Erythroblast (primary cell): ENCODE results near the gene LAPTM5.

Experiments
- GATA1 ChIP-seq: IDR thresholded peaks from 2 replicates; pipeline ENCODE4 v1.6.1; 2011; ENCODE audit warnings: low read depth, mild to moderate bottlenecking, control low read depth, low read length, moderate library complexity
- POLR2A ChIP-seq: IDR thresholded peaks from 2 replicates; pipeline ENCODE4 v1.6.1; 2011; ENCODE audit warnings: mild to moderate bottlenecking, low read length

- no peak for TF ChIP-seq POLR2A
- no peak for TF ChIP-seq GATA1
Measured at GRCh38 chr1:30689901-30690645, 67.5 kb downstream of the LAPTM5 start.
